GM23338 (cell line): Measurements from ENCODE around the gene SMC2. TPM values are rescaled to one million over a fixed set of nuclear protein-coding genes. Genes with fewer than 3 reads are reported as not detected.

Experiments used
- ATAC-seq: fragments of 200-7000 bp; cut with Tn5 transposase; 3 replicates; pipeline ENCODE4 v1.9.1; 2020
- DNase-seq: peaks from one replicate; pipeline ENCODE4 v3.0.0-alpha.2; 2015; ENCODE audit warnings: low spot score
- H2AFZ ChIP-seq: fragments of 200-600 bp; sonication (generic); 2 replicates; pipeline ENCODE4 v1.8.0; 2016; ENCODE audit warnings: antibody characterized with exemption, mild to moderate bottlenecking, moderate library complexity
- H3F3A ChIP-seq: fragments of 200-600 bp; sonication (generic); replicated peaks from 2 replicates; pipeline ENCODE4 v1.8.0; 2017; ENCODE audit warnings: antibody characterized with exemption, mixed run types, low read depth
- H3K27ac ChIP-seq: fragments of 200-600 bp; sonication (generic); 2 replicates; pipeline ENCODE4 v1.6.1; 2016; ENCODE audit warnings: low read depth
- H3K27me3 ChIP-seq: fragments of 200-600 bp; sonication (generic); 2 replicates; pipeline ENCODE4 v1.8.0; 2016; ENCODE audit warnings: mild to moderate bottlenecking, mixed run types, moderate library complexity; ENCODE audit not compliant: insufficient read depth
- H3K36me3 ChIP-seq: fragments of 200-600 bp; sonication (generic); 2 replicates; pipeline ENCODE4 v1.8.0; 2016; ENCODE audit warnings: mild to moderate bottlenecking; ENCODE audit not compliant: insufficient read depth
- H3K4me1 ChIP-seq: fragments of 200-600 bp; sonication (generic); 2 replicates; pipeline ENCODE4 v1.8.0; 2016; ENCODE audit warnings: mild to moderate bottlenecking, moderate library complexity; ENCODE audit not compliant: insufficient read depth
- H3K4me2 ChIP-seq: fragments of 200-600 bp; sonication (generic); 2 replicates; pipeline ENCODE4 v1.7.1; 2017; ENCODE audit warnings: mixed run types
- H3K4me3 ChIP-seq: fragments of 200-600 bp; sonication (generic); 2 replicates; pipeline ENCODE4 v1.6.1; 2016; ENCODE audit warnings: mixed run types
- H3K79me2 ChIP-seq: fragments of 200-600 bp; sonication (generic); replicated peaks from 2 replicates; pipeline ENCODE4 v1.8.0; 2017; ENCODE audit warnings: mild to moderate bottlenecking; ENCODE audit not compliant: insufficient read depth
- H3K9me2 ChIP-seq: fragments of 200-600 bp; sonication (generic); 2 replicates; pipeline ENCODE4 v1.8.0; 2017; ENCODE audit not compliant: insufficient read depth
- H4K20me1 ChIP-seq: fragments of 200-600 bp; sonication (generic); replicated peaks from 2 replicates; pipeline ENCODE4 v1.8.0; 2017; ENCODE audit warnings: mild to moderate bottlenecking; ENCODE audit not compliant: insufficient read depth
- H3K27ac Mint-ChIP-seq: 2 replicates; pipeline ENCODE4 v1.8.0; 2020; ENCODE audit warnings: inconsistent platforms, mild to moderate bottlenecking, moderate library complexity, mixed read lengths
- H3K27me3 Mint-ChIP-seq: 3 replicates; pipeline ENCODE4 v1.8.0; 2022; ENCODE audit warnings: low read depth, mild to moderate bottlenecking, moderate library complexity, mixed read lengths, inconsistent platforms; ENCODE audit not compliant: insufficient read depth, poor library complexity
- H3K36me3 Mint-ChIP-seq: 3 replicates; pipeline ENCODE4 v1.8.0; 2021; ENCODE audit warnings: low read depth, mild to moderate bottlenecking, inconsistent platforms, moderate library complexity, mixed read lengths
- H3K4me1 Mint-ChIP-seq: 3 replicates; pipeline ENCODE4 v1.8.0; 2020; ENCODE audit warnings: mild to moderate bottlenecking, inconsistent platforms, mixed read lengths
- H3K4me3 Mint-ChIP-seq: 3 replicates; pipeline ENCODE4 v1.8.0; 2021; ENCODE audit warnings: moderate library complexity, mild to moderate bottlenecking, inconsistent platforms, mixed read lengths
- H3K9me3 Mint-ChIP-seq: 3 replicates; pipeline ENCODE4 v1.8.0; 2020; ENCODE audit warnings: moderate library complexity, mild to moderate bottlenecking, inconsistent platforms, mixed read lengths
- CREB1 ChIP-seq: fragments of 250-450 bp; sonication (Bioruptor Pico); IDR thresholded peaks from 2 replicates; pipeline ENCODE4 v1.5.0; 2020; ENCODE audit warnings: low read depth, mild to moderate bottlenecking, moderate library complexity
- ETS1 ChIP-seq: IDR thresholded peaks from 2 replicates; pipeline ENCODE4 v1.6.1; 2016; ENCODE audit warnings: antibody characterized with exemption
- EZH2 ChIP-seq: fragments of 200-600 bp; sonication (generic); IDR thresholded peaks from one replicate; pipeline ENCODE4 v1.8.0; 2017; ENCODE audit warnings: antibody characterized with exemption, mild to moderate bottlenecking, low read depth; ENCODE audit not compliant: unreplicated experiment
- EZH2phosphoT487 ChIP-seq: fragments of 200-600 bp; sonication (generic); IDR thresholded peaks from one replicate; pipeline ENCODE4 v1.8.1; 2018; ENCODE audit warnings: antibody characterized with exemption; ENCODE audit not compliant: unreplicated experiment
- POLR2AphosphoS5 ChIP-seq: IDR thresholded peaks from 2 replicates; pipeline ENCODE4 v1.6.1; 2016; ENCODE audit warnings: antibody characterized with exemption, low read depth
- STAT1 ChIP-seq: IDR thresholded peaks from one replicate; pipeline ENCODE4 v1.6.1; 2016; ENCODE audit warnings: antibody characterized with exemption; ENCODE audit not compliant: unreplicated experiment
- polyA plus RNA-seq: library from polyadenylated mRNA; unstranded; fragments of >200 nt; fragmentation: Nextera tagmentation; extraction: Ambion mirVana; gene quantifications from 2 replicates; pipeline ENCODE4 v1.2.1, GENCODE V29; 2016
- total RNA-seq: library from RNA; depleted of rRNA; stranded (reverse); fragments of >200 nt; shearing (Covaris generic); gene quantifications from 2 replicates; pipeline ENCODE4 v1.2.3, GENCODE V29; 2014
- TF ChIP-seq, protein P1 (sequence below), 2 experiments: fragments of 200-600 bp in 1 of 2; sonication (generic) in 1 of 2; conservative IDR thresholded peaks; 2 replicates each; pipeline versions ENCODE4 v1.5.1 to v1.6.1; 2016 to 2017; ENCODE audit warnings: antibody characterized with exemption in 2 of 2, low read depth in 2 of 2, mild to moderate bottlenecking in 2 of 2, moderate library complexity in 1 of 2
- TF ChIP-seq, protein P2 (sequence below): fragments of 250-450 bp; sonication (Bioruptor Pico); IDR thresholded peaks from 2 replicates; pipeline ENCODE4 v1.5.0; 2020; ENCODE audit warnings: mild to moderate bottlenecking, moderate library complexity

The SMC2 gene
- total and polyA plus RNA-seq, 2 experiments from 2014 or later, result 32.7 to 123 TPM

GRCh38 chr9:104071589-104071988 is 22.5 kb upstream of the SMC2 start:
- Mint-ChIP-seq H3K36me3 (peaks cover 17% of the 10 kb centered on the region; the same call in 2 of the 3 replicates), H3K27ac (no peak overlapping the region), H3K9me3 (peaks cover 75% of the 10 kb centered on the region), H3K4me1 (no peaks in the 10 kb centered on the region), H3K4me3 (no peak overlapping the region), H3K27me3 (peaks cover 7% of the 10 kb centered on the region)
- Histone ChIP-seq H4K20me1 (no peaks in the 10 kb centered on the region), H3K4me3 (no peak overlapping the region), H3K9me2 (no peaks in the 10 kb centered on the region), H3K36me3 (0 out of 2 replicates have a peak, but pooled peaks cover 2% of the 10 kb centered on the region), H3K27me3 (no peaks in the 10 kb centered on the region), H2AFZ (no peak overlapping the region), H3F3A (no peaks in the 10 kb centered on the region), H3K79me2 (no peaks in the 10 kb centered on the region), H3K4me1 (no peaks in the 10 kb centered on the region), H3K27ac (no peak overlapping the region), H3K4me2 (no peak overlapping the region)
- no peak for ATAC-seq
- TF ChIP-seq CREB1 (CRISPR knock-in tag) (no peak), EZH2 (no peak), ETS1 (no peak), POLR2AphosphoS5 (no peak)
- TF ChIP-seq, protein P1, sequence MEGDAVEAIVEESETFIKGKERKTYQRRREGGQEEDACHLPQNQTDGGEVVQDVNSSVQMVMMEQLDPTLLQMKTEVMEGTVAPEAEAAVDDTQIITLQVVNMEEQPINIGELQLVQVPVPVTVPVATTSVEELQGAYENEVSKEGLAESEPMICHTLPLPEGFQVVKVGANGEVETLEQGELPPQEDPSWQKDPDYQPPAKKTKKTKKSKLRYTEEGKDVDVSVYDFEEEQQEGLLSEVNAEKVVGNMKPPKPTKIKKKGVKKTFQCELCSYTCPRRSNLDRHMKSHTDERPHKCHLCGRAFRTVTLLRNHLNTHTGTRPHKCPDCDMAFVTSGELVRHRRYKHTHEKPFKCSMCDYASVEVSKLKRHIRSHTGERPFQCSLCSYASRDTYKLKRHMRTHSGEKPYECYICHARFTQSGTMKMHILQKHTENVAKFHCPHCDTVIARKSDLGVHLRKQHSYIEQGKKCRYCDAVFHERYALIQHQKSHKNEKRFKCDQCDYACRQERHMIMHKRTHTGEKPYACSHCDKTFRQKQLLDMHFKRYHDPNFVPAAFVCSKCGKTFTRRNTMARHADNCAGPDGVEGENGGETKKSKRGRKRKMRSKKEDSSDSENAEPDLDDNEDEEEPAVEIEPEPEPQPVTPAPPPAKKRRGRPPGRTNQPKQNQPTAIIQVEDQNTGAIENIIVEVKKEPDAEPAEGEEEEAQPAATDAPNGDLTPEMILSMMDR (conservative IDR thresholded peaks at IDR 0.05; ENCODE audit: low read depth in 2 of 2), result no peak
- no peak for DNase-seq

DNA sequence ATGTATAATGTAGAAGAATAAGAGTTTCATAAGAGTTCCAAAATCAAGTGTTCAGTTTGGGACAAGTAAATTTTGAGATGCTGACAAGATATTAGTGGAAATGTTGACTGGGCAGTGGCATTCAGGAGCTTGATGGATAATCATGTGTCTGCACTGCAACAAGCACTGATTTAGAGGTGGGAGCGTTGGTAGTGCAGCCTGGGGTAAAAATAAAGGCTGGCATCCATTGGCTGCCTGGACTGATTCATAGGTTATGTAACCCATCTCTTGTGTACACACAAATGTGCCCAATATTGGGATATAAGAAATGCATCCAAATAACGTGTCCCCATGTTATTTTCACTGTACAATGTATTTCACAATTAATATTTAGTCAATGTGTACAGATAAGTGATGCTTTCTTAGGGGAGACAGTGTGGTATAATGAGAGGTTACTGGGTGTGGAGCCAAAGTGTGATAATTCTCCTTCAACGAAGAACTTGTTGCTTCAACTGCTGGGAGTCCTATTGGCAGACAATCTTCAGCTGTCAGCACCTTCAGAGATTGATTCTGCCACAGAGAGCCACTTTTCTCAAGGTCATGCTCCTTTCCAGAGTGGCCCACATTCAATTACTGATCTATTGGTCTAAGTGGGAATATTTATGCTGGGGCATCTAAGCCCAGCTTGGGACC is 20.9 kb upstream of the SMC2 start:
- no peaks in the 10 kb centered on the region for H4K20me1 ChIP-seq
- peaks cover 89% of the 10 kb centered on the region for H3K9me3 Mint-ChIP-seq
- no peak overlapping the region for H2AFZ ChIP-seq
- H3K27ac ChIP-seq, result no peak overlapping the region
- H3K4me1 ChIP-seq, result no peaks in the 10 kb centered on the region
- H3K9me2 ChIP-seq, result no peaks in the 10 kb centered on the region
- H3K27ac Mint-ChIP-seq, result no peak overlapping the region
- H3K4me2 ChIP-seq, result no peak overlapping the region
- peaks cover 20% of the 10 kb centered on the region; the same call in 2 of the 3 replicates for H3K36me3 Mint-ChIP-seq
- H3K4me3 Mint-ChIP-seq, result no peak overlapping the region
- no peaks in the 10 kb centered on the region for H3F3A ChIP-seq
- H3K4me3 ChIP-seq, result no peak overlapping the region
- H3K79me2 ChIP-seq, result no peaks in the 10 kb centered on the region
- H3K27me3 ChIP-seq, result no peaks in the 10 kb centered on the region
- ATAC-seq, result no peak
- H3K36me3 ChIP-seq, result 0 out of 2 replicates have a peak, but pooled peaks cover 2% of the 10 kb centered on the region
- no peaks in the 10 kb centered on the region for H3K4me1 Mint-ChIP-seq
- H3K27me3 Mint-ChIP-seq, result peaks cover 7% of the 10 kb centered on the region
- DNase-seq, result no peak
- TF ChIP-seq, protein P2, sequence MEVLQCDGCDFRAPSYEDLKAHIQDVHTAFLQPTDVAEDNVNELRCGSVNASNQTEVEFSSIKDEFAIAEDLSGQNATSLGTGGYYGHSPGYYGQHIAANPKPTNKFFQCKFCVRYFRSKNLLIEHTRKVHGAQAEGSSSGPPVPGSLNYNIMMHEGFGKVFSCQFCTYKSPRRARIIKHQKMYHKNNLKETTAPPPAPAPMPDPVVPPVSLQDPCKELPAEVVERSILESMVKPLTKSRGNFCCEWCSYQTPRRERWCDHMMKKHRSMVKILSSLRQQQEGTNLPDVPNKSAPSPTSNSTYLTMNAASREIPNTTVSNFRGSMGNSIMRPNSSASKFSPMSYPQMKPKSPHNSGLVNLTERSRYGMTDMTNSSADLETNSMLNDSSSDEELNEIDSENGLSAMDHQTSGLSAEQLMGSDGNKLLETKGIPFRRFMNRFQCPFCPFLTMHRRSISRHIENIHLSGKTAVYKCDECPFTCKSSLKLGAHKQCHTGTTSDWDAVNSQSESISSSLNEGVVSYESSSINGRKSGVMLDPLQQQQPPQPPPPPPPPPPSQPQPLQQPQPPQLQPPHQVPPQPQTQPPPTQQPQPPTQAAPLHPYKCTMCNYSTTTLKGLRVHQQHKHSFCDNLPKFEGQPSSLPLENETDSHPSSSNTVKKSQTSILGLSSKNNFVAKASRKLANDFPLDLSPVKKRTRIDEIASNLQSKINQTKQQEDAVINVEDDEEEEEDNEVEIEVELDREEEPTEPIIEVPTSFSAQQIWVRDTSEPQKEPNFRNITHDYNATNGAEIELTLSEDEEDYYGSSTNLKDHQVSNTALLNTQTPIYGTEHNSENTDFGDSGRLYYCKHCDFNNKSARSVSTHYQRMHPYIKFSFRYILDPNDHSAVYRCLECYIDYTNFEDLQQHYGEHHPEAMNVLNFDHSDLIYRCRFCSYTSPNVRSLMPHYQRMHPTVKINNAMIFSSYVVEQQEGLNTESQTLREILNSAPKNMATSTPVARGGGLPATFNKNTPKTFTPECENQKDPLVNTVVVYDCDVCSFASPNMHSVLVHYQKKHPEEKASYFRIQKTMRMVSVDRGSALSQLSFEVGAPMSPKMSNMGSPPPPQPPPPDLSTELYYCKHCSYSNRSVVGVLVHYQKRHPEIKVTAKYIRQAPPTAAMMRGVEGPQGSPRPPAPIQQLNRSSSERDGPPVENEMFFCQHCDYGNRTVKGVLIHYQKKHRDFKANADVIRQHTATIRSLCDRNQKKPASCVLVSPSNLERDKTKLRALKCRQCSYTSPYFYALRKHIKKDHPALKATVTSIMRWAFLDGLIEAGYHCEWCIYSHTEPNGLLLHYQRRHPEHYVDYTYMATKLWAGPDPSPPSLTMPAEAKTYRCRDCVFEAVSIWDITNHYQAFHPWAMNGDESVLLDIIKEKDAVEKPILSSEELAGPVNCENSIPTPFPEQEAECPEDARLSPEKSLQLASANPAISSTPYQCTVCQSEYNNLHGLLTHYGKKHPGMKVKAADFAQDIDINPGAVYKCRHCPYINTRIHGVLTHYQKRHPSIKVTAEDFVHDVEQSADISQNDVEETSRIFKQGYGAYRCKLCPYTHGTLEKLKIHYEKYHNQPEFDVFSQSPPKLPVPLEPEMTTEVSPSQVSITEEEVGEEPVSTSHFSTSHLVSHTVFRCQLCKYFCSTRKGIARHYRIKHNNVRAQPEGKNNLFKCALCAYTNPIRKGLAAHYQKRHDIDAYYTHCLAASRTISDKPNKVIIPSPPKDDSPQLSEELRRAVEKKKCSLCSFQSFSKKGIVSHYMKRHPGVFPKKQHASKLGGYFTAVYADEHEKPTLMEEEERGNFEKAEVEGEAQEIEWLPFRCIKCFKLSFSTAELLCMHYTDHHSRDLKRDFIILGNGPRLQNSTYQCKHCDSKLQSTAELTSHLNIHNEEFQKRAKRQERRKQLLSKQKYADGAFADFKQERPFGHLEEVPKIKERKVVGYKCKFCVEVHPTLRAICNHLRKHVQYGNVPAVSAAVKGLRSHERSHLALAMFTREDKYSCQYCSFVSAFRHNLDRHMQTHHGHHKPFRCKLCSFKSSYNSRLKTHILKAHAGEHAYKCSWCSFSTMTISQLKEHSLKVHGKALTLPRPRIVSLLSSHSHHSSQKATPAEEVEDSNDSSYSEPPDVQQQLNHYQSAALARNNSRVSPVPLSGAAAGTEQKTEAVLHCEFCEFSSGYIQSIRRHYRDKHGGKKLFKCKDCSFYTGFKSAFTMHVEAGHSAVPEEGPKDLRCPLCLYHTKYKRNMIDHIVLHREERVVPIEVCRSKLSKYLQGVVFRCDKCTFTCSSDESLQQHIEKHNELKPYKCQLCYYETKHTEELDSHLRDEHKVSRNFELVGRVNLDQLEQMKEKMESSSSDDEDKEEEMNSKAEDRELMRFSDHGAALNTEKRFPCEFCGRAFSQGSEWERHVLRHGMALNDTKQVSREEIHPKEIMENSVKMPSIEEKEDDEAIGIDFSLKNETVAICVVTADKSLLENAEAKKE (CRISPR knock-in tag), result no peak
- TF ChIP-seq EZH2phosphoT487 (no peak), STAT1 (no peak)
- TF ChIP-seq, protein P1 (conservative IDR thresholded peaks at IDR 0.05; ENCODE audit: low read depth in 2 of 2), result no peak
